ENCODE data around the gene GBX2.

The GBX2 gene

GRCh38 chr2:236180076-236180816, 12.1 kb upstream of the GBX2 start:
- no peak for DNase-seq

- DNase-seq = no peak
Measured at GRCh38 chr2:236179236-236180075, 11.3 kb upstream of the GBX2 start.

- DNase-seq = no peak
Measured at GRCh38 chr2:236178890-236179235, 10.7 kb upstream of the GBX2 start.

GRCh38 chr2:236177967-236178889, 10.0 kb upstream of the GBX2 start:
- DNase-seq = no peak

- DNase-seq = peak; percentile 54
Measured at GRCh38 chr2:236177604-236177966, 9.4 kb upstream of the GBX2 start.

GRCh38 chr2:236176951-236177350, 8.8 kb upstream of the GBX2 start:
- DNase-seq = no peak

- DNase-seq = peak; percentile 64
Measured at GRCh38 chr2:236176417-236176816, 8.2 kb upstream of the GBX2 start.

GRCh38 chr2:236175548-236176150, 7.5 kb upstream of the GBX2 start:
- no peak for DNase-seq

GRCh38 chr2:236173729-236174607, 5.8 kb upstream of the GBX2 start:
- DNase-seq = no peak

GRCh38 chr2:236173036-236173728, 5.0 kb upstream of the GBX2 start:
- no peak for DNase-seq

GRCh38 chr2:236172255-236173035, 4.3 kb upstream of the GBX2 start:
- DNase-seq = no peak

- no peak for DNase-seq
Measured at GRCh38 chr2:236171680-236172254, 3.6 kb upstream of the GBX2 start.

GRCh38 chr2:236171181-236171679, 3.0 kb upstream of the GBX2 start:
- DNase-seq = no peak

- no peak for DNase-seq
Measured at GRCh38 chr2:236170590-236171165, 2.5 kb upstream of the GBX2 start.

GRCh38 chr2:236169741-236170589, 1.8 kb upstream of the GBX2 start:
- no peak for DNase-seq

- DNase-seq = no peak
Measured at GRCh38 chr2:236169151-236169721, 1.1 kb upstream of the GBX2 start.

- DNase-seq = no peak
Measured at GRCh38 chr2:236167297-236168109, 683 bp downstream of the GBX2 start.
